Transverse colon (tissue), 4 donors: ENCODE results near the gene RALBP1.

Experiments used
- CTCF ChIP-seq, 5 experiments: fragments of 200-600 bp in 3 of 5; fragments of 450-650 bp in 2 of 5; sonication (generic) in 3 of 5; IDR thresholded peaks; 1 replicate in 2 of 5; 2 replicates in 3 of 5; pipeline ENCODE4 v1.5.1; 2016 to 2017; ENCODE audit warnings: antibody characterized with exemption in 5 of 5, inconsistent platforms in 3 of 5, mild to moderate bottlenecking in 2 of 5, moderate library complexity in 1 of 5
- POLR2AphosphoS5 ChIP-seq, 3 donors: sonication (generic); formaldehyde crosslinking; IDR thresholded peaks; one replicate each; pipeline ENCODE4 v1.6.1; 2016; ENCODE audit warnings: antibody characterized with exemption in 3 of 3

GRCh38 chr18:9431296-9431695 is 44.0 kb upstream of the RALBP1 start:
- no peak for TF ChIP-seq POLR2AphosphoS5 (IDR thresholded peaks at IDR 0.05)
- no peak for TF ChIP-seq CTCF (IDR thresholded peaks at IDR 0.05)
